ENCODE results near the gene HDAC3.

The HDAC3 gene

DNA sequence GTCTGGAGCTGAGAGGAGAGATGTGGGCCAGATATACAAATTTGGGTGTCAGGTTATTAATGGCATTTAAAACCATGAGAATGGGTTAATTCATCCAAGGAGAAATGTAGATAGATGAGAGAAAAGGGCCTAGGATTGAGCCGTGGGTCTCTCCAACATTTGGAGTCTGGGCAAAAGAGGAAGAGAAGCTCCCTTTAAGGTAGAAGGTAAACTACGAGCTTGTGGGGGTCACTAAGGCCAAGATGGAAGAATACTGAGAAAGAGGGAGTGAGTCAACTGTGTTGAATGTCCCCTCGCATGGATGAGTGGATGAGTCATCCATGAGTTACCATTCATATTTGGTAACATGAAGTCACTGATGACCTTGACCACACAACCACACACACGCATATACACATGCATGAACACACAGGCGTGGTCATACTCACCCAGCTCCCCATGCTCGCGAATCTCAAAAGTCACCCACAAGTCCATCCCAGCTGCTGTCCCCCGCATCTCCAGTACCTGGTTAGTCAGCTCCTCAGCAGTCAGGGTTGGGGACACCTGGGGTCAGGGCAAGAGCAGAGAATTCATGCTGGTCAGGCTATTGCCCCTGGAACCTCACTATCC is 21.4 kb upstream of the HDAC3 start:
- DNase-seq (ENCODE audit: insufficient read length, low spot score) (no peak), FAIRE-seq (no peak)
- TF ChIP-seq CTCF (IDR thresholded peaks at IDR 0.05; ENCODE audit: insufficient read depth, missing control alignments): no peak

DNA sequence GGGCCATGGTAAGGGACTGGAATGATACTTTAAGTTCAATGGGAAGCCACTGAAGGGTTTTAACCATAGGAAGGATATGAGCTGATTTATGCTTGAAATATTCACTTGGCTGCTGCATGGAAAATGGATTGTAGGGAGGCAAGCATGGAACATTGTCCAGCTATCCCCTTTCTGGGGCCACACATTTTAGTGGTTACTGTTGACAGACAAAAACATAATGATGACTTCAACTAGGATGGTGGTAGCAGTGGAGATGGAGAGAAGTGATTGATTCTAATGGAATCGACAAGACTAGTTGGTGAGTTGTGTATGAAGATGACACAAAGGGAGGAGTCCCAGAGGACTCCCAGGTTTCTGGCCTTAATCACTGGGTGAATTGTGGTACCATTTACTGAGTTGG is 20.8 kb upstream of the HDAC3 start:
- DNase-seq (ENCODE audit: insufficient read length, low spot score) (no peak), FAIRE-seq (no peak)
- TF ChIP-seq CTCF (IDR thresholded peaks at IDR 0.05; ENCODE audit: insufficient read depth, missing control alignments): no peak

GRCh38 chr5:141656396-141656795 is 19.7 kb upstream of the HDAC3 start:
- DNase-seq (ENCODE audit: insufficient read length, low spot score) (no peak), FAIRE-seq (no peak)
- TF ChIP-seq CTCF (IDR thresholded peaks at IDR 0.05; ENCODE audit: insufficient read depth, missing control alignments): no peak

GRCh38 chr5:141655020-141655419 is 18.4 kb upstream of the HDAC3 start:
- FAIRE-seq (no peak), DNase-seq (ENCODE audit: insufficient read length, low spot score) (no peak)
- no peak for TF ChIP-seq CTCF (IDR thresholded peaks at IDR 0.05; ENCODE audit: insufficient read depth, missing control alignments)

GRCh38 chr5:141654298-141654697 is 17.6 kb upstream of the HDAC3 start:
- no peak for TF ChIP-seq CTCF (IDR thresholded peaks at IDR 0.05; ENCODE audit: insufficient read depth, missing control alignments)
- no peak for FAIRE-seq
- DNase-seq (ENCODE audit: insufficient read length, low spot score): no peak

GRCh38 chr5:141651728-141652105 is 15.1 kb upstream of the HDAC3 start:
- no peak for DNase-seq (ENCODE audit: insufficient read length, low spot score)
- no peak for FAIRE-seq
- TF ChIP-seq CTCF (IDR thresholded peaks at IDR 0.05; ENCODE audit: insufficient read depth, missing control alignments): no peak

DNA sequence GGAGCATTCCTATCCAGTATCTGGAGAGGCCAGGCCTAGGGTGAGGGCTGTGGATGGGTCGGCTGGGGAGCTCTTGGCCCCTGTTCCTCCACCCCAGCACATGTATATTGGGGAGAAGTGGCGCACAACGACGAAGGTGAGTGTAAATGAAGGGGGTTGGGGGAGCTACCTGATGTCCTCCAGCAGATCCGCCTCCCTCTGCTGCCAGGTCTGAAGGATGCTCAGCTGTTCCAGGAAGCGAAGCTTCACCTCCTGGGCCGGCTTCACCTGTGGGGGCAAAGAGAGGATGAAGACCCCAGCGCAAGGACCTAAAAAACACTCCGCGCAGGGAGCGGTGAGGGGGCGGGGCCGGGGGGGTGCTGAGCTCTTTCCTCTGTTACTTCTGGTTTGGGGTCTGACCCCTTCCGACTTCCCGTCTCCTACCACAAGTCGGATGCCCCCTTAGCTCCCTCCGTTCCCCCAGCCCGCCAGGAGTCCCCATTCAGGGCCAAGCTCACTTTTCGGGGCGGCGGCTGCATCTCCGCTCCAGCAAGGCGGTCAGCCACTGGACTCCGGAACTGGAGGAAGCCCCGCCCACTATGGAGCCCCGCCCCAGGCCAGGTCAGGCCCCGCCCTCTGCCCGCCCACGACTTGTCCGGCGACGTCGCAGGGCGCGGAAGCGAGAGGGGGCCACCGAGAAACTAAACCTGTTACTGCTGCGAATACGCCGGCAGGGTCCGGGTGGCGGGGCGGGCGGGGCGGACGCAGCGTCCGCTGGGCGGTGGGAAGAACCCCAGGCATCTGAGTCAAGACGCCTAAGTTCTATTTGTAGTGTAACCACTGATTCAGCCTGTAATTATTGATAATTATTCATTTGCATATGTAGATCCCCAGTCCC is 14.4 kb upstream of the HDAC3 start, which contains the start of gene FCHSD1:
Gene FCHSD1 (minus strand): TSS at position 568 of the 877 bp plus-strand sequence. CDS start 50 bp downstream, at position 518.
- no peak for TF ChIP-seq CTCF (IDR thresholded peaks at IDR 0.05; ENCODE audit: insufficient read depth, missing control alignments)
- FAIRE-seq: no peak
- DNase-seq (ENCODE audit: insufficient read length, low spot score): no peak

All from D721Med (cell line).